COLO668 (cell line): ENCODE data around the gene FHIP1A.

Experiments used
- DNase-seq: peaks from one replicate; lab custom pipeline; 2025; ENCODE audit not compliant: unreplicated experiment; lab: John Stamatoyannopoulos, UW

FHIP1A gene

GRCh38 chr4:151417766-151418376 is 8.9 kb downstream of the FHIP1A start:
- DNase-seq = no peak

- no peak for DNase-seq
Measured at GRCh38 chr4:151418385-151418784, 9.4 kb downstream of the FHIP1A start.

- DNase-seq = no peak
Measured at GRCh38 chr4:151418856-151419255, 9.9 kb downstream of the FHIP1A start.

GRCh38 chr4:151420250-151420807 is 11.4 kb downstream of the FHIP1A start:
- no peak for DNase-seq

GRCh38 chr4:151422854-151423253 is 13.9 kb downstream of the FHIP1A start:
- no peak for DNase-seq

- no peak for DNase-seq
Measured at GRCh38 chr4:151426513-151426912, 17.5 kb downstream of the FHIP1A start.

GRCh38 chr4:151427266-151427665 is 18.3 kb downstream of the FHIP1A start:
- no peak for DNase-seq

GRCh38 chr4:151428346-151428745 is 19.4 kb downstream of the FHIP1A start:
- DNase-seq = no peak

GRCh38 chr4:151429957-151430570 is 21.1 kb downstream of the FHIP1A start:
- no peak for DNase-seq

GRCh38 chr4:151430740-151431457 is 21.9 kb downstream of the FHIP1A start:
- DNase-seq = no peak

GRCh38 chr4:151431728-151432127 is 22.8 kb downstream of the FHIP1A start:
- no peak for DNase-seq

- DNase-seq = no peak
Measured at GRCh38 chr4:151432654-151433053, 23.7 kb downstream of the FHIP1A start.

- no peak for DNase-seq
Measured at GRCh38 chr4:151434183-151434860, 25.3 kb downstream of the FHIP1A start.

GRCh38 chr4:151436093-151436518 is 27.1 kb downstream of the FHIP1A start:
- DNase-seq = no peak

- DNase-seq = no peak
Measured at GRCh38 chr4:151437505-151437904, 28.5 kb downstream of the FHIP1A start.

GRCh38 chr4:151438154-151438553 is 29.2 kb downstream of the FHIP1A start:
- DNase-seq = no peak

- no peak for DNase-seq
Measured at GRCh38 chr4:151439320-151439719, 30.3 kb downstream of the FHIP1A start.

GRCh38 chr4:151442002-151442401 is 33.0 kb downstream of the FHIP1A start:
- no peak for DNase-seq

- DNase-seq = no peak
Measured at GRCh38 chr4:151443247-151443646, 34.3 kb downstream of the FHIP1A start.

GRCh38 chr4:151443752-151444151 is 34.8 kb downstream of the FHIP1A start:
- DNase-seq = no peak

- DNase-seq = no peak
Measured at GRCh38 chr4:151446208-151446607, 37.2 kb downstream of the FHIP1A start.
